Epithelial cell of proximal tubule (primary cell): ENCODE measurements around the gene TDP2. TPM values are rescaled to one million over a fixed set of nuclear protein-coding genes. Genes with fewer than 3 reads are reported as not detected.

ENCODE experiments used
- DNase-seq: peaks from one replicate; pipeline ENCODE4 v3.0.0-alpha.2; 2011; ENCODE audit warnings: low read depth
- H3K4me3 ChIP-seq: 2 replicates; pipeline ENCODE4 v1.5.1; 2011; ENCODE audit warnings: low read depth, mild to moderate bottlenecking, low read length
- total RNA-seq: library from RNA; depleted of rRNA; stranded (reverse); fragments of >200 nt; gene quantifications from 2 replicates; pipeline ENCODE4 v1.2.3, GENCODE V29; 2015
- TF ChIP-seq, protein P1 (sequence below): conservative IDR thresholded peaks from 2 replicates; pipeline ENCODE4 v1.5.1; 2012; ENCODE audit warnings: low read depth, mild to moderate bottlenecking, low read length

Gene TDP2
- total RNA-seq, 1 donor from 2014 or later = 31.2 TPM

DNA sequence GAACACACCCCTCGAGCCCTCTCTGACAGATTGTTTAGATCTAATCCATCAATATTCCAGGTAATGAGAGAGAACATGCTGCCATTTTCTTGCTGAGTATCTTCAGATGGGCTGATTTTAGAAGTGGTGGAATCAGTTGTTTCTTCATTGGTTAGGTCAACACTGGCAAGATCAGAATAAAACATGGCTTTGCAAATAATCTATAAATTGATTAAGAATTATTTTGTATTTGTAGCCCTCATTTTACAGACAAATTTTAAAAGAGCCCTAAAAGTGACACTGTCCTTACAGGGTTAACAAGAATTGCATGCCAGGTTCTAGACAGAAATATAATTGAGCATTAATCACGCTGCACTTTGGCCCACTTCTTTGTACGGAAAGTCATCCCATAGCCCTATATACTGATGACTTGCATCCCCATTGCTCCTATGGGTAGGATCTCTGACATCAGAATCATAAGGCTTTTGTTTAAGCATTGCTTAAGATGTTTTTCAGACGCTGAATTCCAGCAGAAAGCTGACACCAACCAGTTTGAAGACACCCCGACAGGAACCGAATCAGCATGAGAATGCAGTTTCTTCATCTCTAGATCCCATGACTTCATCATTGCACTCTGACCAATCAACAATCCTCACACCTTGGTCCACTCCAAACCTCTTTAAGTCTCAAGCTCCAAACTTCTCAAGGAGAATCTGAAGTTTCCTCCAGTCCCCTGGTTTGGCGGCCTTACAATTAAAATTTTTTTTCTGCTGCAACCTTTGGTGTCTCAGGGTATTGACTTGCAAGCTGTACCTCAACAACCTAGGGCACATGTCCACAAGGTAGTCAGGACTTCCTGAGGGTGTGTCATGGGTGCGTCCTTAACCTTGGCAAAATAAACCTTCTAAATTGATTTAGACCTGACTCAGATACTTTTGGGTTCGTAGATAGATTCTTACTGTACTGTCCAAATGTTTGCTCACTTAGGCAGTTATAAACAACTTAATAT, 7.8 kb downstream of the TDP2 start:
- TF ChIP-seq, protein P1, sequence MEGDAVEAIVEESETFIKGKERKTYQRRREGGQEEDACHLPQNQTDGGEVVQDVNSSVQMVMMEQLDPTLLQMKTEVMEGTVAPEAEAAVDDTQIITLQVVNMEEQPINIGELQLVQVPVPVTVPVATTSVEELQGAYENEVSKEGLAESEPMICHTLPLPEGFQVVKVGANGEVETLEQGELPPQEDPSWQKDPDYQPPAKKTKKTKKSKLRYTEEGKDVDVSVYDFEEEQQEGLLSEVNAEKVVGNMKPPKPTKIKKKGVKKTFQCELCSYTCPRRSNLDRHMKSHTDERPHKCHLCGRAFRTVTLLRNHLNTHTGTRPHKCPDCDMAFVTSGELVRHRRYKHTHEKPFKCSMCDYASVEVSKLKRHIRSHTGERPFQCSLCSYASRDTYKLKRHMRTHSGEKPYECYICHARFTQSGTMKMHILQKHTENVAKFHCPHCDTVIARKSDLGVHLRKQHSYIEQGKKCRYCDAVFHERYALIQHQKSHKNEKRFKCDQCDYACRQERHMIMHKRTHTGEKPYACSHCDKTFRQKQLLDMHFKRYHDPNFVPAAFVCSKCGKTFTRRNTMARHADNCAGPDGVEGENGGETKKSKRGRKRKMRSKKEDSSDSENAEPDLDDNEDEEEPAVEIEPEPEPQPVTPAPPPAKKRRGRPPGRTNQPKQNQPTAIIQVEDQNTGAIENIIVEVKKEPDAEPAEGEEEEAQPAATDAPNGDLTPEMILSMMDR = no peak
- no peak for DNase-seq
- H3K4me3 ChIP-seq = no peak overlapping the region

DNA sequence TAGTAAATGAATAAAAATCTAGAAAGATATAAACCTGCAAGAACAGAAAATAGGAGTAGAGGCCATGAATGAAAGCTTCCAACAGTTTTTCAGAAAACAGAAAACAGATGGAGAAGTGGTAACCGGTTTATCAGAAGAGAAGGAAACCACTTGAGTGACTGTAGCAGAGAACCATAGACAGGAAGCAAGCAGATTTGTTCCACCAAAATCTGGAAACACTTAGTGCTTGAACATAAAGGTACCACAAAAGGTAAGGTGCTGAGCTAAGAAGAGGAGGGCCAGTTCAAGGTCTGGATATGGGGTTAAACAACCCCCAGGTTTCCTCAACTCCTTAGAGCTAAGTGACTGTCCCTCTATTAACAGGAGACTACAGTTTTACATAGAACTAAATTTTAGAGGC, 11.5 kb downstream of the TDP2 start:
- DNase-seq = no peak
- no peak overlapping the region for H3K4me3 ChIP-seq
- TF ChIP-seq, protein P1 = no peak

DNA sequence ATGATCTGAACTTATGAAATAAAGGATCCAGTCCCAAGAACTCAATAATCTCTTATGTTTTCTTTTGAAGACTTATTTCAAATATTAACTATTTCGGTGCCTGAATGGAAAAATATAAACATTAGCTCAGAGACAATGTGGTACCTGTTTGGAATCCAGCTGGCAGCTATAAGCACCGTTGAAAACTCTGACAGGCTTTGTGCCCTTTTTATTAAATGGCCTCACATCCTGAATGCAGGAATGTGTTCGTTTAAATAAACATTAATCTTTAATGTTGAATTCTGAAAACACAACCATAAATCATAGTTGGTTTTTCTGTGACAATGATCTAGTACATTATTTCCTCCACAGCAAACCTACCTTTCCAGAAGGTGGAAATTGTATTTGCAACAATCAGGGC, 16.3 kb downstream of the TDP2 start:
- DNase-seq = no peak
- TF ChIP-seq, protein P1 = no peak
- no peak overlapping the region for H3K4me3 ChIP-seq

DNA sequence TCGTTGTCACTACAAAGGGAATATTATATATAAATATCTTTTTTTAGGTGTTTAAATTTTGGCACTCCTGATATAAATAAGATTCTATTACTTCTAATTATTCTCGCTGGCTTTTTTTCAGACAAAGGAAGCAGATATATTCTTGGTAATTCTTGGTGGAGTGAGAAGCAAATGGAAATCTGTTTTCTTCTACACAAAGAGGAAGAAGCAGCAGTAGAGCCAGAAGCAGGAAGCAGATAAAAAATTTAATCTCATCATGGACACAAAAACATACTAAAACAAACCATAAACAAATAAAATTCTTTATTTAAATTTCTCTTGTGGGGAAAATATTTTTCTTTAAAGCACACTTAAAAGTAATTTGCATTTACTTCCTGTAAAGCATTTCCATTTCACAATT, 17.0 kb downstream of the TDP2 start:
- TF ChIP-seq, protein P1 = no peak
- DNase-seq = no peak
- H3K4me3 ChIP-seq = no peak overlapping the region

DNA sequence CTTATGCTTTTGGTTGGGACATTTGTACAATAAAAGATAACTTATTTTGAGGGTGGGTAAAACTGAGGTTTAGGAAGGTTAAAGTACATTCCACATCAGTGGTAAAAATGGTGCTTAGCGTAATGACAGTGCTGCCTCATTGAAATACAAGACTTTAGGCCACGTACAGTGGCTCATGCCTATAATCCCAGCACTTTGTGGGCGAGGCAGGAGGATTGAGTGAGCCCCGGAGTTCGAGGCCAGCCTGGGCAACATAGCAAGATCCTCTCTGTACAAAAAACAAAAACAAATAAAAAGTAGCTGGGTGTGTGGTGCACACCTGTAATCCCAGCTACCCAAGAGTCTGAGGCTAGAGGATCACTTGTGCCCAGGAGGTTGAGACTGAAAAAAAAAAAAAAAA, 18.4 kb downstream of the TDP2 start:
- no peak for DNase-seq
- H3K4me3 ChIP-seq = no peak overlapping the region
- TF ChIP-seq, protein P1 = no peak

DNA sequence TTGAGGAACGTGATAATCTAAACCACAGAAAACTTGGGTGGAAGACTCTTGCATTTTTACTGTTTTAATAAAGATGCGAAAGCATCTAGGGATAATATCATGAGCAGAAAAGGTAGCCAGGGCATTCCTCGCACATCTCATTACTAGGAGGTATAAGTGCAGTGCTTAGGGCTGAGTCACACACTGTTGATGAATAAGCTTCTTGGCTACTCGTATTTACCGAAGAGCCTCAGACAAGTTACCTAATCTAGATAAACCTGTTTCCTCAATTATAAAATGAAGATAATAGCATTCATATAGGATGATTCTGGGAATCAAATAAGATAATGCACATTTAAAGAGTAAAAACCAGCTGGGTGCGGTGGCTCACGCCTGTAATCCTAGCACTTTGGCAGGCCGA, 19.9 kb downstream of the TDP2 start:
- DNase-seq = no peak
- TF ChIP-seq, protein P1 = no peak
- no peak overlapping the region for H3K4me3 ChIP-seq

DNA sequence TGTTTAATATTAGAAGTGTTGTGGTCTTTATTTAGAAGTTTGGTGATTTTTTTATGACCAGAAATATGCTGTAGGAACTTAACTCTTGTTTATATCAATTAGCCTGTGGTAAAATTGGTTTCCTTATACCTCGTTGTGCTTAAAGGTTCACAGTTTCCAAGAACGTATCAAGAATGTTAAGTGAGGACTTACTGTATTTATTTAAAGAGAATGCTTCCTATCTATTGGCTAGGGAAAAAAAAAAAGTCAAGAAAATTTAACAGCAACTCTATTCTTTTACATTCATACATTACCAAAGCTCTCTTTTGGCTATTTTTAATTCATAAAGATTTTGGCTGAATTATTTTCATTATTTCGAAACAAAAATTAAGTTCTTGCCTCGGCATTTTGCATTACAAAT, 22.3 kb downstream of the TDP2 start:
- no peak for DNase-seq
- H3K4me3 ChIP-seq = no peak overlapping the region
- TF ChIP-seq, protein P1 = no peak
